ENCODE results near the gene AP1AR.
"Not testable (repeated sequence)": the region's sequence is repeated elsewhere in the genome, so short reads cannot be mapped to it uniquely, and the experiment has no call there.

Gene AP1AR

GRCh38 chr4:112279882-112280315 lies 48.3 kb downstream of the AP1AR start:
- peak overlapping the region; percentile 56; the same call in 1 of the 2 replicates for H3K9ac ChIP-seq (ENCODE audit: low read length)
- no peaks in the 10 kb centered on the region for H3K27me3 ChIP-seq (ENCODE audit: low read depth, low read length)
- H3K4me3 ChIP-seq (ENCODE audit: low read length): peak overlapping the region; percentile 73
- H3K4me1 ChIP-seq (ENCODE audit: low read length): peaks cover 54% of the 10 kb centered on the region
- peaks cover 87% of the 10 kb centered on the region for H4K20me1 ChIP-seq (ENCODE audit: insufficient read depth, low read length)
- peaks cover 74% of the 10 kb centered on the region for H3K36me3 ChIP-seq (replicated peaks; ENCODE audit: low read depth, low read length)
- no peak overlapping the region for H2AFZ ChIP-seq (ENCODE audit: low read depth, low read length)
- H3K9me3 ChIP-seq (ENCODE audit: insufficient read depth, low read length): no peaks in the 10 kb centered on the region; the same call in 1 of the 2 replicates
- TF ChIP-seq, protein P1, sequence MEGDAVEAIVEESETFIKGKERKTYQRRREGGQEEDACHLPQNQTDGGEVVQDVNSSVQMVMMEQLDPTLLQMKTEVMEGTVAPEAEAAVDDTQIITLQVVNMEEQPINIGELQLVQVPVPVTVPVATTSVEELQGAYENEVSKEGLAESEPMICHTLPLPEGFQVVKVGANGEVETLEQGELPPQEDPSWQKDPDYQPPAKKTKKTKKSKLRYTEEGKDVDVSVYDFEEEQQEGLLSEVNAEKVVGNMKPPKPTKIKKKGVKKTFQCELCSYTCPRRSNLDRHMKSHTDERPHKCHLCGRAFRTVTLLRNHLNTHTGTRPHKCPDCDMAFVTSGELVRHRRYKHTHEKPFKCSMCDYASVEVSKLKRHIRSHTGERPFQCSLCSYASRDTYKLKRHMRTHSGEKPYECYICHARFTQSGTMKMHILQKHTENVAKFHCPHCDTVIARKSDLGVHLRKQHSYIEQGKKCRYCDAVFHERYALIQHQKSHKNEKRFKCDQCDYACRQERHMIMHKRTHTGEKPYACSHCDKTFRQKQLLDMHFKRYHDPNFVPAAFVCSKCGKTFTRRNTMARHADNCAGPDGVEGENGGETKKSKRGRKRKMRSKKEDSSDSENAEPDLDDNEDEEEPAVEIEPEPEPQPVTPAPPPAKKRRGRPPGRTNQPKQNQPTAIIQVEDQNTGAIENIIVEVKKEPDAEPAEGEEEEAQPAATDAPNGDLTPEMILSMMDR (IDR thresholded peaks at IDR 0.05; ENCODE audit: low read depth, low read length): no peak
- no peak for TF ChIP-seq EZH2phosphoT487 (IDR thresholded peaks at IDR 0.05; ENCODE audit: low read depth)
- peak overlapping the region; percentile 88 for H3K4me2 ChIP-seq (ENCODE audit: low read length)
- H3K27ac ChIP-seq (ENCODE audit: low read length): peak overlapping the region; percentile 77
- peaks cover 100% of the 10 kb centered on the region for H3K79me2 ChIP-seq (ENCODE audit: low read length)

- peaks cover 54% of the 10 kb centered on the region for H3K4me1 ChIP-seq (ENCODE audit: low read length)
- no peaks in the 10 kb centered on the region; the same call in 1 of the 2 replicates for H3K9me3 ChIP-seq (ENCODE audit: insufficient read depth, low read length)
- TF ChIP-seq EZH2phosphoT487 (IDR thresholded peaks at IDR 0.05; ENCODE audit: low read depth): no peak
- TF ChIP-seq, protein P1 (IDR thresholded peaks at IDR 0.05; ENCODE audit: low read depth, low read length): no peak
- H3K79me2 ChIP-seq (ENCODE audit: low read length): peaks cover 100% of the 10 kb centered on the region
- peak overlapping the region; percentile 77; the same call in 1 of the 2 replicates for H3K27ac ChIP-seq (ENCODE audit: low read length)
- H4K20me1 ChIP-seq (ENCODE audit: insufficient read depth, low read length): peaks cover 81% of the 10 kb centered on the region
- H3K9ac ChIP-seq (ENCODE audit: low read length): no peak overlapping the region
- H2AFZ ChIP-seq (ENCODE audit: low read depth, low read length): no peak overlapping the region
- peak overlapping the region; percentile 73 for H3K4me3 ChIP-seq (ENCODE audit: low read length)
- no peaks in the 10 kb centered on the region for H3K27me3 ChIP-seq (ENCODE audit: low read depth, low read length)
- H3K4me2 ChIP-seq (ENCODE audit: low read length): peak overlapping the region; percentile 88
- peaks cover 68% of the 10 kb centered on the region for H3K36me3 ChIP-seq (replicated peaks; ENCODE audit: low read depth, low read length)
Measured at GRCh38 chr4:112280386-112281056, 48.9 kb downstream of the AP1AR start.

GRCh38 chr4:112281895-112282398 lies 50.4 kb downstream of the AP1AR start:
- H3K4me1 ChIP-seq (ENCODE audit: low read length): peaks cover 63% of the 10 kb centered on the region
- H3K4me3 ChIP-seq (ENCODE audit: low read length): not testable (repeated sequence)
- peaks cover 100% of the 10 kb centered on the region for H3K79me2 ChIP-seq (ENCODE audit: low read length)

DNA sequence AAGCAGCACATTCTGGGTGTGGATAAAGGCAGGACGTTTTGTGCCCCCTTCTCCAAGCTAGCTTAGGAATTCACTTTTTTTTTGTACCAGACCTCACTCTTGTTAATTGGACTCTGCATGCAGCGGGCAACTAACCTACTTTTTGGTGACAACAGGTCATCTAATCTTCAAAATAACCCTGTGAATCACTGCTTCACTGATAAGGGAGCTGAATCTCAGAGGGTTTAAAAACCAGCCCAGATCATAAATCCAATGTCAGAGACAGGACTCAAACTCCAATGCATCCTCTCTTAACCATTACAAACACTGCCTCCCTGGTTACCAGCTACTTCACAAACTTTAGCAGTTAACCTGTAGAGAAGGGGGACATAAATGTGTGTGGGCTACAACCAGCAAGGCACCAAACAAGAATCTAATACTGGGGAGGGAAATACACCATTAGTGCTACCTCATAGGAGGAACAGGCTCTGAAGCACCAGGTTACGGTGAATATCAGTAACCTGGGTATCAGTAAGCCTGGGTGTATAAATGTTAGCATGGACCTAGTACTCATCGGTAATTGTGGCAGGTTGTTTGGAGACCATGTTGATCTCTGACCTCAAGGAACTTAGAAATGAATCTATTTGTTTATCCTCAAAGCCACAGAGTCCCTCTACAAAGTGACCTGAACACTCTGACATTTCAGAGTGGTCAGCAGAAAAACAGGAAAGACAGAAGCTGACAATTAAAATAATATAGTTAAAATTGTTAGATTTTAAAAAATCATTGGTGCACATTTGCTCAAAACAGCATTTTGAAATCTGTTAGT lies 51.5 kb downstream of the AP1AR start:
- Histone ChIP-seq H3K27me3 (ENCODE audit: low read depth, low read length) (no peaks in the 10 kb centered on the region), H3K4me2 (ENCODE audit: low read length) (peak overlapping the region; percentile 86), H3K9me3 (ENCODE audit: insufficient read depth, low read length) (no peaks in the 10 kb centered on the region; the same call in 1 of the 2 replicates), H2AFZ (ENCODE audit: low read depth, low read length) (no peak overlapping the region), H3K36me3 (replicated peaks; ENCODE audit: low read depth, low read length) (peaks cover 46% of the 10 kb centered on the region), H3K79me2 (ENCODE audit: low read length) (peaks cover 88% of the 10 kb centered on the region), H3K9ac (ENCODE audit: low read length) (no peak overlapping the region), H4K20me1 (ENCODE audit: insufficient read depth, low read length) (peaks cover 56% of the 10 kb centered on the region), H3K27ac (ENCODE audit: low read length) (peak overlapping the region; percentile 93), H3K4me1 (ENCODE audit: low read length) (peaks cover 70% of the 10 kb centered on the region), H3K4me3 (ENCODE audit: low read length) (peak overlapping the region; percentile 96)
- TF ChIP-seq EZH2phosphoT487 (IDR thresholded peaks at IDR 0.05; ENCODE audit: low read depth): no peak
- TF ChIP-seq, protein P1 (IDR thresholded peaks at IDR 0.05; ENCODE audit: low read depth, low read length): no peak

More at GRCh38 chr4:112281895-112282398, 50.4 kb downstream of the AP1AR start:
- peaks cover 67% of the 10 kb centered on the region for H4K20me1 ChIP-seq (ENCODE audit: insufficient read depth, low read length)
- not testable (repeated sequence) for H2AFZ ChIP-seq (ENCODE audit: low read depth, low read length); H3K27ac ChIP-seq (ENCODE audit: low read length); H3K9me3 ChIP-seq (ENCODE audit: insufficient read depth, low read length); H3K4me2 ChIP-seq (ENCODE audit: low read length); H3K9ac ChIP-seq (ENCODE audit: low read length); H3K27me3 ChIP-seq (ENCODE audit: low read depth, low read length)
- H3K36me3 ChIP-seq (replicated peaks; ENCODE audit: low read depth, low read length): peaks cover 57% of the 10 kb centered on the region
